Loucy (cell line): ENCODE results near the gene PLCH1.

Experiments used
- EZH2phosphoT487 ChIP-seq: fragments of 200-600 bp; IDR thresholded peaks from 2 replicates; pipeline ENCODE4 v1.6.1; 2018; ENCODE audit warnings: antibody characterized with exemption, mild to moderate bottlenecking, moderate library complexity, borderline replicate concordance
- TF ChIP-seq, protein P1 (sequence below): fragments of 200-600 bp; sonication (generic); conservative IDR thresholded peaks from 2 replicates; pipeline ENCODE4 v1.5.1; 2014; ENCODE audit warnings: mild to moderate bottlenecking, antibody characterized with exemption, low read length

DNA sequence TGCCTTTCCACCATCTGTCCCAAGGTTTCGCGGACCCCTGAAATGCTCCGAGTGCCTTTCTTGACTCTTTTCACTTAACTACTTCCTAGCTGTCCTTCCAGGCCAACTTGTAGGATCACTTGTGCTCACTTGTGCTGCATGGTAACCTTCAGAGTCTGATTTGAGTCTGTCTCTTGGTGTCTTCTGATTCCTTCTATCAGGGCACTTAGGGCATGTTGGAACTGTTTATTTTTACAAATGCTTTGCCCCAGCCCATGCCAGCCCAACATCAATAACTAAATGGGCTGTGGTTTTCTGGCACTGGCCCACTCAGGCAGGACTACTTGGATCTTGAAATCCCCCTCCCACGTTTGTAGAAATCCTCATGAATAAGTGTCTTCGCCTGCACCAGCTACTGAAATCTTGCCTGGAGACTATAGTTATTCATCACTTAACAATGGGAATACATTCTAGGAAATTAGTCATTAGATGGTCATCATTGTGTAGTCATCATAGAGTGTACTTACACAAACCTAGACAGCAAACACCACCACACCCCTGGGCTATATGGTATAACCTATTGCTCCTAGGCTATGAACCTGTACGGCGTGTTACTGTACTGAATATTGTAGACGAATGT is 328.3 kb downstream of the PLCH1 start:
- TF ChIP-seq, protein P1, sequence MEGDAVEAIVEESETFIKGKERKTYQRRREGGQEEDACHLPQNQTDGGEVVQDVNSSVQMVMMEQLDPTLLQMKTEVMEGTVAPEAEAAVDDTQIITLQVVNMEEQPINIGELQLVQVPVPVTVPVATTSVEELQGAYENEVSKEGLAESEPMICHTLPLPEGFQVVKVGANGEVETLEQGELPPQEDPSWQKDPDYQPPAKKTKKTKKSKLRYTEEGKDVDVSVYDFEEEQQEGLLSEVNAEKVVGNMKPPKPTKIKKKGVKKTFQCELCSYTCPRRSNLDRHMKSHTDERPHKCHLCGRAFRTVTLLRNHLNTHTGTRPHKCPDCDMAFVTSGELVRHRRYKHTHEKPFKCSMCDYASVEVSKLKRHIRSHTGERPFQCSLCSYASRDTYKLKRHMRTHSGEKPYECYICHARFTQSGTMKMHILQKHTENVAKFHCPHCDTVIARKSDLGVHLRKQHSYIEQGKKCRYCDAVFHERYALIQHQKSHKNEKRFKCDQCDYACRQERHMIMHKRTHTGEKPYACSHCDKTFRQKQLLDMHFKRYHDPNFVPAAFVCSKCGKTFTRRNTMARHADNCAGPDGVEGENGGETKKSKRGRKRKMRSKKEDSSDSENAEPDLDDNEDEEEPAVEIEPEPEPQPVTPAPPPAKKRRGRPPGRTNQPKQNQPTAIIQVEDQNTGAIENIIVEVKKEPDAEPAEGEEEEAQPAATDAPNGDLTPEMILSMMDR, result no peak
- no peak for TF ChIP-seq EZH2phosphoT487
